HL-60 (cell line): Measurements from ENCODE around the gene TRIM29.

Experiments used
- DNase-seq, 2 experiments: peaks; one replicate each; pipeline ENCODE4 v3.0.0-alpha.2; 2010 to 2020; ENCODE audit warnings: low read depth in 1 of 2, low spot score in 1 of 2
- H3K27ac ChIP-seq: fragments of 250-450 bp; sonication (Bioruptor Pico); replicated peaks from 2 replicates; pipeline ENCODE4 v1.5.1; 2020; ENCODE audit warnings: mild to moderate bottlenecking, moderate library complexity
- H3K27me3 ChIP-seq: fragments of 250-450 bp; sonication (Bioruptor Pico); 2 replicates; pipeline ENCODE4 v1.5.1; 2021; ENCODE audit warnings: mild to moderate bottlenecking, moderate library complexity; ENCODE audit not compliant: insufficient read depth, poor library complexity, severe bottlenecking
- H3K4me3 ChIP-seq: replicated peaks from 2 replicates; pipeline ENCODE4 v1.5.1; 2011; ENCODE audit warnings: mild to moderate bottlenecking, control low read depth, low read length; ENCODE audit not compliant: insufficient read depth
- CTCF ChIP-seq: IDR thresholded peaks from one replicate; pipeline ENCODE4 v1.5.1; 2011; ENCODE audit warnings: low read length, control low read depth, inconsistent platforms; ENCODE audit not compliant: insufficient read depth
- GABPA ChIP-seq: IDR thresholded peaks from 2 replicates; pipeline ENCODE4 v1.6.1; 2012; ENCODE audit warnings: low read depth
- POLR2AphosphoS5 ChIP-seq: IDR thresholded peaks from 2 replicates; pipeline ENCODE4 v1.6.1; 2012; ENCODE audit warnings: low read depth
- REST ChIP-seq: IDR thresholded peaks from 2 replicates; pipeline ENCODE4 v1.6.1; 2012; ENCODE audit warnings: low read depth; ENCODE audit not compliant: insufficient replicate concordance
- SPI1 ChIP-seq: IDR thresholded peaks from 2 replicates; pipeline ENCODE4 v1.6.1; 2012; ENCODE audit warnings: low read depth, mild to moderate bottlenecking, borderline replicate concordance

The TRIM29 gene

GRCh38 chr11:120149246-120149645 is 11.3 kb upstream of the TRIM29 start:
- Histone ChIP-seq H3K27ac (no peak overlapping the region), H3K27me3 (peaks cover 2% of the 10 kb centered on the region), H3K4me3 (no peak overlapping the region)
- DNase-seq = no peak
- TF ChIP-seq GABPA (no peak), CTCF (no peak), REST (no peak), POLR2AphosphoS5 (no peak), SPI1 (no peak)

- H3K4me3 ChIP-seq = no peak overlapping the region
- TF ChIP-seq POLR2AphosphoS5 = no peak
- TF ChIP-seq SPI1 = no peak
- TF ChIP-seq REST = no peak
- no peak for TF ChIP-seq GABPA
- TF ChIP-seq CTCF = no peak
- no peak for DNase-seq
- H3K27me3 ChIP-seq = peaks cover 2% of the 10 kb centered on the region
- H3K27ac ChIP-seq = no peak overlapping the region
Measured at GRCh38 chr11:120147950-120148270, 10.0 kb upstream of the TRIM29 start.

- H3K27ac ChIP-seq = no peak overlapping the region
- no peak for DNase-seq
- TF ChIP-seq CTCF (no peak), REST (no peak), SPI1 (no peak), GABPA (no peak), POLR2AphosphoS5 (no peak)
- H3K27me3 ChIP-seq = peaks cover 2% of the 10 kb centered on the region
- H3K4me3 ChIP-seq = no peak overlapping the region
Measured at GRCh38 chr11:120147094-120147949, 9.4 kb upstream of the TRIM29 start.
